Esophagus mucosa (tissue), 1 donor: ENCODE measurements around the gene ZFHX2. TPM values are rescaled to one million over a fixed set of nuclear protein-coding genes. Genes with fewer than 3 reads are reported as not detected.

ENCODE experiments used
- ATAC-seq: fragments of 200-7000 bp; cut with Tn5 transposase; one replicate; pipeline ENCODE4 v1.9.1; 2020
- total RNA-seq: library from RNA; stranded (reverse); gene quantifications from one replicate; pipeline ENCODE4 v1.2.4, GENCODE V29; 2023
- donor health status: DM: yes; HTN: yes; CAD: no.

Gene ZFHX2
- total RNA-seq, 1 donor from 2014 or later = 0.44 TPM

- ATAC-seq = no peak
Measured at GRCh38 chr14:23559010-23559925, 7.7 kb upstream of the ZFHX2 start.

- no peak for ATAC-seq
Measured at GRCh38 chr14:23558346-23559009, 6.9 kb upstream of the ZFHX2 start.

DNA sequence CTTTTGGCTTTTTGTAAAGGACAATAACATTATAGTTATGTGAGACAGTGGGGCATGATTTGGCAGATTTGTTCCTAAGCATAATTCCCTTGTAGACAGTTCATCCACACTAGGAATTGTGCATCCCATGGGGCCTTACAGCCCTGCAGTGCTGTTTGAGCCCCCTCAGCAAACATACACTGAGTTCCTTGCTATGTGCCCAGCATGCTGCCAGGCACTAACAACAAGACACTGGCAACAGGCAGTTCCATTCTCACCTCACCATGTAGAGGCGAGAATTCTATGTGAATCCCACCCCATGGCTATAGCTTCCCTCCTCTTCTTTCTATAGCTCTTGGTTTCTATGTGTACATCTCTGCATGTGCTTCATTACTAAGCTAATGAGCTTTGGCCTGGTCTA is 6.4 kb upstream of the ZFHX2 start:
- no peak for ATAC-seq

DNA sequence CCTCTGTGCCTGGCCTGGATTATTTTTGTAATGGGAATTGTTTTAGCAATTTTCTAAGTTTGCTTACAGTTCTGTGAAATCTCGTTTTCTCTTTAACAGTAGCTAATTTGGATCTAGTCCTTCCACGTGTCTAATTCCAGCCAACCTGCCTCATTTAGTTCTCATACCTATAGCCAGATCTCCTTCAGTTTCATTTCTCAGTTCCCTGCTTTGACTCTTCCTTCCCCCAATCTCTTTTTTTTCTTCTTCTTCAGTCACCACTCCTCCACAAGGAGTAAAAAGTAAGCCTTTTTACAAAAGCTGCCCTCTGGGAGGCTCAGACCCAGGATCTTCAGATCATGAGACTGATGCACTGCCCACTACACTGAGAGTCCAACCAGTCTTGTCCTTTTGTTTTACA is 6.0 kb upstream of the ZFHX2 start:
- no peak for ATAC-seq

GRCh38 chr14:23556700-23557440 is 5.3 kb upstream of the ZFHX2 start:
- peak; percentile 12 for ATAC-seq

DNA sequence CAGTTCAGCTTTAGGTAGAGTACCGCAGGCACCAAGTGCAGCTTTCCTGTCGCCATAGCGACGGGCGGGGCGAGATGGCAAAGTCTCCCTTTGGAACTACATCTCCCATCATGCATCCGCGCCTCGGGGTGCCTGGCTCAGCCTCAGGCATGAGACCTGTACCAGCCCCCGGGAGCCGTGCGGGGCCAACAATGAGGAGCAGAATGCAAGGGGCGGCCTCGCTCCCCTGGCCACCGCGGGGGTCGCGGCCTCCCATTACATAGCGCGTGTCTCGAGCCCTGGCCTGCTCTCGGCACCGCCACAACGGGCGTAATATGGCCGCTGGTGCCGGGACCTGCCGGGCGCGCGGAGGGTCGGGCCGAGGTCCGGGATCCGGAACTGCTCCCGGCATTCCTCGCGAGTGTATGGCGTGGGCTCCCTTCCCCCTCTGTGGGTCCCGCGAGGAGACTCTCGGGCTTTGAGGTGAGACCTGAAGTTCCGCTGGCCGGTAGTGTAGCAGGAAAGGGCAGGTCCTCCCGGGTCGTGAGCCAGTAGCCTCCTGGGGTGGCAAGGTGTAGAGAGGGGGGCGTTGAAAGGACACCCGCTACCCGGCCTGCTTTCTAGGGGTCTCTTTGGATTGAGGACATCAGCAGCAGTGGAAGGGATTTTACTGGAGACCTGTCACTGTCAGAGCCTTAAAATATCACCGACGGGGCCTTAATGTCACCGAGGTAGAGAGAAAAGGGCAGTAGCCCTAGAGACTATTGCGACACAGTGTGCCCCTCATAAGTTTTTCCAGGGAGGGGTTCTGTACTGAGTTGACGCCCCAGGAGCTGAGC is 4.5 kb upstream of the ZFHX2 start, which contains the start of gene THTPA:
THTPA (plus strand) TSS at position 390 of the 818 bp plus-strand sequence. CDS start 487 bp downstream, outside the sequence.
- peak; percentile 84 for ATAC-seq

DNA sequence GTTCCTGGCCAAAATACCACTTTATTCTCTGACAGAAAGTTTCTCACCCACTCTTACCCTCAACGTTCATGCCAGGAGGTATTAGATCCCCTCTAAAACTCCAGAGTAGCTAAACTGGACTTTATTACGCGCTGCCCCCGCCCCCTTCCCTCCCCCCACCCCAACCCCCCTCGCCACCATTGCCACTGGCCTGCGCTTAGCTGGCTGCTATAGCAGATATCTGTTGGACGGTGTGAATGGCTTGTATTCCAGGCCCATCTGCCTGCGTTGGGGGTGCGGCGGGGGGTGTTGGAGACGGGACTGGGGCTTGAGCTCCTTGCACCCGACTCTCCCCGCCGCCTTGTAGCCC is 3.9 kb upstream of the ZFHX2 start:
- no peak for ATAC-seq

- ATAC-seq = no peak
Measured at GRCh38 chr14:23550812-23551265, 726 bp downstream of the ZFHX2 start.

- no peak for ATAC-seq
Measured at GRCh38 chr14:23550131-23550811, 1.3 kb downstream of the ZFHX2 start.

- ATAC-seq = no peak
Measured at GRCh38 chr14:23548351-23549318, 2.9 kb downstream of the ZFHX2 start.

DNA sequence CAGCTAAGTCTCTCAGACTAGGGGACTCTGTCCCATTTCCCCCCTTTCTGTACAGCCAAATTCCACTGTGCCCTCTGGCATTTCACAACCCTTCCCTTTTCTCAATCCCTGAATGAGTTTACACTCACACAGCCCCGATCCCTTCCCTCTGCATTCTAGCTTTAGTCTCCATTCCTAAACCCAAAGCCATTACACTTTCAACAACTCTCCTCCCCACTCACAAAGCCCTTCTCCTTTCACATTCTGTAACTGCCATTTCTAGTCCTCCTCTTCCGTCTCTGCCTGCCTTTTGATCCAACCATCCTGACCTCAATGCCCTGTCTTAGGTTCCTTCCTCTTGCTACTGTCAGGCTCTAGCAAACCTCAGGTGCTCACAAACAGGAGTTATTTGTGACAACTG is 3.6 kb downstream of the ZFHX2 start:
- no peak for ATAC-seq

DNA sequence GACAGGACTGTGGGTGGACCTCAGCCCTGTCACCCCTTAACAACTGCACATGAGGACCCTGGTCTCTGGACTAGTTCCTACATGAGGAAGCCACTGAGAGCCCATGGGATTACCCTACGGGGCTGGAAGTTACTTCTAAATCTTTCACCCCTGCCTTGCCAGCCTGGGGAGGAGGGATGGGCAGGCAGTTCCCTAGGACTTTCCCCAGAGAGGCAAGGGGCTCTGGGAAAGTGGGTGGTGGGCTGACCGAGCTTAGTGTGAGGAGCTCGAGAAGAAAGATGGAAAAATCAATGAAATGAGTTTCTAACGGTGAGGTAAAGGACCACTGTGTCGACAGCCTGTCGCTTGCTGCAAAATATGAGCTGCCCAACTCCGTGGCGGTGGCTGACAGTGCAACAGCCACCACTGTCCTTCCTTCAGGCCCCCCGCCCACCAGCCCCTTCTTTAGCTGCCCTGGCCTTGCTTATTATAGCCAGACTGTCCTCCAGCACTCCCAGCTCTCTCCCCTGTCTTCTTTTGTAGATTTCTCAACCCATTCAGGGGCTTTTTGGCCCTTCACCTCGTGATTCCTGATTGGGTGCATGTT is 5.0 kb downstream of the ZFHX2 start:
- no peak for ATAC-seq

DNA sequence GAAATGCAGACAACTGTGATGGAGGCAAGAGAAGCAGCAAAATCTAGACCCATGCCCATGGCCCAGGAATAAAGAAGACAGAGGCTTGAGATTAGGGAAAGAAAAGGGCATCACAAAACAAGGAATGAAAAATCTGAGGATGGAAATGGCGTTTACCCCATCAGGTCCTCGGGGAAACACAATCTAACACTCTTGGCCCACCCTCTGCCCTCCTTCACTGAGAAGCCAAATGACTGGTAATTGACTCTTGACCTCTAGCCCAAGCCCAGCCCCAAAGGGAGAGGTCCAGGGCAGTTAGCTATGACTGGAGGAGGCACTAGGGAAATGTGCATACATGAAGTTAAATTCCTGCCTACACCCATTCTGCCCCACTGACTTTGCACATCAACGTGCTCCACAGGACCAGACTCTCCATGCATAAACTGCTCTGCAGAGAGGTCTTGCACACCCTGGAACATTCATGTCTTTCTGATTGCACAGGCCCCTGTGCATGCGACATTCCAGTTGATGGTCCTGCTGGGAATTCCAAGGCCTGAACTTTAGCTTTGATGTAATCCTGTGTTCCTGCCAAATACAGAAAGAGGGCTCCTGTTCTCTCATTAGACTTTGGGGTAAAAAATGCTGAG is 5.7 kb downstream of the ZFHX2 start:
- no peak for ATAC-seq

- peak; percentile 25 for ATAC-seq
Measured at GRCh38 chr14:23544511-23545447, 6.8 kb downstream of the ZFHX2 start.

DNA sequence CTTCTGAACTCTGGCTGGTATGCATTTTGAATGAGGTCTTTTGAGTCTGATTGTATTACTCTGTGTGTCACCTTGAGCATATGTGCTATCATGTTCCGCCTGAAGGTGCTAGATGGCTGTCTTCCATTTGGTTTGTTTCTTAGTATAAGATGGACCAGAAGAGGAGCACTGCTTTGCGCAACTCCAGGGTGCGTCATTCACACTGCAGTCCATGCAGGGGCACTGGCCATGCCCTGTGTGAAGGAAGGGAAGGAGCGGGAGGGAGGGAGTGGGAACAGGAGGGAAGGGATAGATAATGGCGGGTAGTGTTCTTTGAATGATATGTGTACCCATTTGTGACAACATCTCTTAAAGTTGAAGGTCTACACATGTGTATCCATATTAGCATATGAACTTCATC is 8.2 kb downstream of the ZFHX2 start:
- no peak for ATAC-seq

GRCh38 chr14:23542261-23542660 is 9.3 kb downstream of the ZFHX2 start:
- no peak for ATAC-seq

DNA sequence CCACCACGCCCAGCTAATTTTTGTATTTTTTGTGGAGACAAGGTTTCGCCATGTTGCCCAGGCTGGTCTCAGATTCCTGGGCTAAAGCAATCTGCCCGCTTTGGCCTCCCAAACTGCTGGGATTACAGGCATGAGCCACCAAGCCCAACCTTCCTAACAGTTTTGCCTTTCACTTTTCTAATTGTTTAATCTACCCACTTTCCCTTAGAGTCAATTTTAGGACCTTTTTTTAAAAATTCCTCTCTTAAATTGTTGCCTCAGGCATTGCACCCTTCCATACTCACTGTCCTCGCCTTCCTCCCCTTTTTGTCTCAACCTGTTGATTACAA is 11.5 kb downstream of the ZFHX2 start:
- ATAC-seq = no peak
